ENCODE results near the gene LORICRIN.

Gene LORICRIN

DNA sequence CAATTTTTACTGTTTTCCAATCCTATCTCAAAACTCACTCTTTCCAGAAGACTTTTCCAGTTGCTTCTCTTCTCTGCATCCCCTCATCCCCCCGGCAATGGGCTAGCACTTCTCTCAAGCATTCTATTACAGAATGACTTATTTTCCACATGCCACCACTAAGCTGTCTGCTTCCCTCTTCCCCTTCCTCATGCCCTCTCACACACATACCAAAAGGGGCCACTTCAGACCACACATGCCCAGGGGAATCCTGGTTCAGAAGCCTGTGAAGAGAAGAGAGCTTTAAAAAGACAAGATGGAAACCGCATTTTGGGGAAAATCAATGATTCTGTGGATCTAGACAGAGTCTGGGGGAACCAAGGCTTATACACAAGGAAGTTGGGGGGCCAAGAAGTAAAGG, 8.4 kb upstream of the LORICRIN start:
- DNase-seq = no peak

DNA sequence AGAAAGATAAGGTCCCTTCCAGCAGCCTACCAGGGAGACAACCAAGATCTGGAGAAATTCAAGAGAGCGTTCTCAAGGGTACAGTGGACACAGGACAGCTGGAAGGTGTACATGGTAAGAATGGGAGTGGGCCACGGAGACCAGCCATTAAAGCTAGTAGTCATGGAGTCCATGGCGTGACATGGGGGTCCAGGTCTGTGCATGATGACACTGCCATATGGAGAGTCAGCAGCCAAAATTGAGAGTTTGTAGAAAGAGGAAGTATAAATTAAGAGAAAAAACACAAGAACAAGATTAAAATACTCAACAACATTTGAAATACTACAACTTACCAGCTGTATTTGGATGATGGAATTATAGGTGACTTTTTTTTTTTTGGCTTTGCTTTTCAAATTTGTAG, 7.9 kb upstream of the LORICRIN start:
- no peak for DNase-seq

DNA sequence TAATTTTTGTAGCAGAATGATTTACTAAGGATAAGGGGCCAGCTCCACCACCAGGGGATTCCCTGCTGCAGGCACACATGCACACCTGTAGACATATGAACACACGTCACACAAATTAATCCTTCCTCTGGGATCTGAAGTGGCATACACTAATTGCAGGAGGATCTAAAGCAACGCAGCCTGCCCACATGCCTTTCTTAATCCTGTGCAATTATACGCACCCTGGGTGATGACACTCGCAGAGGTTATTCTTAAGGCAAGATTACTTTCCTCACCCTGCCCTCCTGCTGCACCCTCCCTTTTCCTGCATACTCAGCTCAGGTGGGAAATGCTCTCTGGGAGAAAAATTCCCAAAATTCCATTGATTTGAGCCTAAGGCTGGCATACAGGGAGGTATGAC, 7.5 kb upstream of the LORICRIN start:
- no peak for DNase-seq

DNA sequence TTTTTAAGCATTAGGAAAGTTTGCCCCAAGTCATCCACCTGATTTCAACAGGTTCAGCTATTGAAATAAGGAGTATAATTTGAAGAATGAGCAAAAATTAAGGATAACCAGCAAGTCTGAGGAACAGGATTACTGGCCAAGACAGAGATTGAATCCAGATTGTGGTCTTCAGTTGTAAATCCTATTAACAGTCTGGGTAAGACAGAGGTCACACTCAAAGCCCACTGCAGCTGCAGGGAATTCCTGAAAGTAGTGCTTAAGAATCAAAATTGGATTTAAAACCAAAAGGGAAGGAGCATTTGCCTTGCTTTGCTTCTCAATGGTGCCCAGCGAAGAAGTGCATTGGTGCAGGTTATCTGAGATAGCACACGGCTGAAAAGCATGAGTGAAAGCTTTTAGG, 6.4 kb upstream of the LORICRIN start:
- no peak for DNase-seq

DNA sequence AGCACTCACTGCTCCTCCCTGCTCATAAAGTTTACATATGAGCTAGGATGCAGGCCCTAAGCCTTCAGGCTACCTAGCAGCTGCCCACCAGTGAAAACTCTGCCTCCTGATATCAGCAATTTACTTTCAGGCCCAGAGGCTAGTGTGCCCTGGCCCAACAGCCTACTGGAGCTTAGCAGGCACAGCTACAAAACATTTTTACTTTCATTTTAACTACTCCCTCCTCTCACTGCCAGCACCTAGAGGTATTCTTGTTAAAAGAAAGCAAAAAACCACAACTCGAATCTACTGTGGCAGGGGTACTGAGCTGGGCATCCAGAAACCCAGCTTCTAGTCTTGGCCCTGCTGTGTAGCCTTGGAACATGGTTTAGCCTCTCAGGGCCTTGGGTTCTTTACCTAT, 5.8 kb upstream of the LORICRIN start:
- no peak for DNase-seq

DNA sequence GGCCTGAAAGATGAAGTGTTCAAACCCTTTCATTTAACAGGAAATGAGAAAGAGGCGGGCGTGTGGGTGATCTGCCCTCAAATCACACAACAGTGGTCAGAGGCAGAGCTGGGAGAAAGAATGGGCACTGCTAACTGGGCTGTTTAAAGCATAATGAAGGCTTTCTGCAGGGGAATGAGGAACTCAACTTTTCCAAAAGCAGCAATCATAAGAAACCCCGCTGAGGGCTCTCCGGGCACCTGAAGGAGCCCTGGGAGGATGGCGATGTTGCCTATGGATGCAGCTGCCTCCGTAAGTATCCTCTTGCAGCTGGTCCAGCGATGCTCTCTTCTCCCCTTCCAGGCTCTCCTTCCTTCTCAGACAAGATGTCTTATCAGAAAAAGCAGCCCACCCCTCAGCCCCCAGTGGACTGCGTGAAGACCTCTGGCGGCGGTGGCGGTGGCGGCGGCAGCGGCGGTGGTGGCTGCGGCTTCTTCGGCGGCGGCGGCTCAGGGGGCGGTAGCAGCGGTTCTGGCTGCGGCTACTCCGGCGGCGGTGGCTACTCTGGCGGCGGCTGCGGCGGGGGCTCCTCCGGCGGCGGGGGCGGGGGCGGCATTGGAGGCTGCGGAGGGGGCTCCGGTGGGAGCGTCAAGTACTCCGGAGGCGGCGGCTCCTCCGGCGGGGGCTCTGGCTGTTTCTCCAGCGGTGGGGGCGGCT, 1.2 kb downstream of the LORICRIN start:
- peak; percentile 22 for DNase-seq

DNA sequence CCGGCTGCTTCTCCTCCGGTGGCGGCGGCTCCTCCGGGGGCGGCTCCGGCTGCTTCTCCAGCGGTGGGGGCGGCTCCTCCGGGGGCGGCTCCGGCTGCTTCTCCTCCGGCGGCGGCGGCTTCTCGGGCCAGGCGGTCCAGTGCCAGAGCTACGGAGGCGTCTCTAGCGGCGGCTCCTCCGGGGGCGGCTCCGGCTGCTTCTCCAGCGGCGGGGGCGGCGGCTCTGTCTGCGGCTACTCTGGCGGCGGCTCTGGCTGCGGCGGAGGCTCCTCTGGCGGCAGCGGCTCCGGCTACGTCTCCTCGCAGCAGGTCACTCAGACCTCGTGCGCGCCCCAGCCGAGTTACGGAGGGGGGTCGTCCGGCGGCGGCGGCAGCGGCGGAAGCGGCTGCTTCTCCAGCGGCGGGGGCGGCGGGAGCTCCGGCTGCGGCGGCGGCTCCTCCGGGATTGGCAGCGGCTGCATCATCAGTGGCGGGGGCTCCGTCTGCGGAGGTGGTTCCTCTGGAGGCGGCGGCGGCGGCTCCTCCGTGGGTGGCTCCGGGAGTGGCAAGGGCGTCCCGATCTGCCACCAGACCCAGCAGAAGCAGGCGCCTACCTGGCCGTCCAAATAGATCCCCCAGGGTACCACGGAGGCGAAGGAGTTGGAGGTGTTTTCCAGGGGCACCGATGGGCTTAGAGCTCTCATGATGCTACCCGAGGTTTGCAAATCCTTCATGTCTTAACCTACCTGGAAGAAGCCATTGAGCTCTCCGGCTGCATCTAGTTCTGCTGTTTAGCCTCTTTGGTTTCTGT, 2.0 kb downstream of the LORICRIN start:
- DNase-seq = peak; percentile 31

DNA sequence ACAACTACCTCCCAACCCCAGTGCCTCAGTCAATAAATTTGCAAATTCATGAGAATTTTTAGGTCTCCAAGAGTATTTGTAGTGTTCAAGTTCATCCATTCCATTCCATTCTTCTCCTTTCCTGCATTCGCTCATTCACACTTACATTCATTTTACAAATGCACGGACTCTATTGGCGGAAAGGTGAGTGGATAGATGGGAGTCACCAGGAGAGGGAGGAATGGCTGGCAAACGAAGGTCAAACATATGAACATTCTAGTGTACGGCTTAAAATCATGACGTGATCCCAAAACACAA, 2.5 kb downstream of the LORICRIN start:
- DNase-seq = no peak

DNA sequence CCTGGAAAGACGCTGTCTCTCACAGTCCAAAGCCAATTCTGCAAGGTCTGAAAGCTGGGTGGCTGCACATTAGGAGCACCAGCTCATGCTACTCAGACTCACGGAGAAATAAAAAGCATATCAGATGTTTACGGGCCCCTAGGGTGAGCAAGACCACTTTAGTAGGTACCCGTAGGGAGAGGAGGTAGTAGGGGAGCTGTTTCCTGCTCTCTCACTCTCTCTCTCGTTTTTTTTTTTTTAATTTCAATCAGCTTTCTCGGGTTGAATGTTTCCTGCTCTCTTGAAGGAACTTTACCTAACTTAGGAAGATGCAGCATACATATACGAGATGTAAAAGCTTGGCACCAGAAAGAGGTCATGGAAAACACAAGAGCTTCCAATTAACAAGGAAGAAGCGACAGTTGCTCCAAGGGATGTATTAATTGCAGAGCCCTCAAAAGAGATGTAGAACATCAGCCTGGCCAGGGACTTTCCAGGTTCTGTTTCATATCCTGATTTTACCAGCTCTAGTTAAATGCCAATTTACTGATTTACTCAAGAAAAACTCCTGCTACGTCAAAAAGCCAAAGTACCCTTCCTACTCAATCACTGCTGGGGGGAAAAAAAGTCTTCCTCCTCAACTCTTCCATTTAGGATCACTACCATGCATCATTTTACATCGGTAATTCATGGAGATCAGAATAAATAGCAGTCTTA, 3.1 kb downstream of the LORICRIN start:
- DNase-seq = no peak

DNA sequence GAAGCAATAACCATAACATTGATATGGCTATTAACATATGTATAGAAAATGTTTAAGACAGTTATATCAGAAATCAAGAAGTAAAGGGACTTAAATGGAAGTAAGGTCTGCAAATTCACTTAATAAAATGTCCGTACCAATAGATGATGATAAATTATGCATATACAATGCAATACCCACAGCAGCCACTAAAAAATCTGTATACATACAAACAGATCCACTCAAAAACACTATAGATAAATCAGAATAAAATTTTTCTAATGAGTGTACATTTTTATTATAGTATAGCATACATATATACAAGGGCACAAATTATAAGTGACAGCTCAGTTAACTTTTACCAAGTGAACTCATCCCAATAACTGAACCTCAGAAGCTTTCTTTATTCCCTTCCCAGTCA, 6.0 kb downstream of the LORICRIN start:
- DNase-seq = no peak

DNA sequence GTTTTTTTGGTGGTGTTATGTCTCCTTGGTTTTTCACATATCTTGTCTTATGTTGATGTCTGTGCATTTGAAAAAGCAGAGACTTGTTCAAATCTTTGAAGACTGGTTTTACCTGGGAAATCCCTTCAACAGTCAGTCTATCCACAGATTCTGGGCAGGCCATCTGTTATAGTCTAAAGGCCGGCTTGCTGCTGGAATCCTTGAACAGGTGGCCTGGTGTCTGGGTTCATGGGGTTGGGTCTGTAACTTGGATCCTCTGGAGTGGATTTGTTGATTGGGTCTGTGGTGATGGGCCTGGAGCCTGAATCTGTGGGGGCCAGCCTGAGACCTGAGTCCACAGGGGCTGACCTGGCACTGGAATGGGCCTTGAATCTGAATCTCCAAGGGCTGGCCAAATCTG, 12.2 kb downstream of the LORICRIN start:
- DNase-seq = no peak

DNA sequence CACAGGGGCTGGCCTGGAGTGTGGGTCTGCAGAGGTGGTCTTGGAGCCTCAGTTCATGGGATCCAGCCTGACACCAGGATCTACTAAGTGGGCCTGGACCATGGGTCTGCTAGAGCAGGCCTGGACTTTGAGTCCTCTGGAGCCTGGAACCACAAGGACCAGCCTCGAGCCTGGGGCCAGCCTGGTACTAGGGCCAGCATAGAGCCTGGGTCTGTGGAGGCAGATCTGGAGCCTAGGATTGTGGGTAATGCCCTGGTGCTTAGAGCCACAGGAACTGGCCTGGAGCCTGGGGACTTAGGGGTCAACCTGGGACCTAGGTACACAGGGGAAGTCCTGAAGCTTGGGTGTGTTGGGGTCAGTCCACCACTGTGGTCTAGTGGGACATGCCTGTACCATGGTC, 12.7 kb downstream of the LORICRIN start:
- no peak for DNase-seq

DNA sequence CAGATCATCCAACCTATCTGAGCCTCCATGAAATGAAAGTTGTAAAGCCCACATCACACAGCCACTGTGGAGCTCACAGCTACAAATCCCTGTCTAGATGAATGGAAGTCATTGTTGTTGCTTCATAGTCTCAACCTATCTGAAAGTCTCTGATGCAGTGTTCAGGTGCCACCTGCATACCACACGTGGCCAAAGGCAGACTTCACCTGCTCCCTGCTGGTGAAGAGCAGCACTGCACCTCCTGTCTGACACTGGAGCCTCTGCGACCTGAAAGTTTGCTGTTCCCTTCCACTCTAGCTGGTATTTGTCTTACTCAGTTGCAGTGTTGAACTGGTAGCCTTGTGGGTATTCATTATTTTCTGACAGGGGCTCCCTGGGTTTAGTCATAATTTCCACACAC, 18.4 kb downstream of the LORICRIN start:
- peak; percentile 50 for DNase-seq

DNA sequence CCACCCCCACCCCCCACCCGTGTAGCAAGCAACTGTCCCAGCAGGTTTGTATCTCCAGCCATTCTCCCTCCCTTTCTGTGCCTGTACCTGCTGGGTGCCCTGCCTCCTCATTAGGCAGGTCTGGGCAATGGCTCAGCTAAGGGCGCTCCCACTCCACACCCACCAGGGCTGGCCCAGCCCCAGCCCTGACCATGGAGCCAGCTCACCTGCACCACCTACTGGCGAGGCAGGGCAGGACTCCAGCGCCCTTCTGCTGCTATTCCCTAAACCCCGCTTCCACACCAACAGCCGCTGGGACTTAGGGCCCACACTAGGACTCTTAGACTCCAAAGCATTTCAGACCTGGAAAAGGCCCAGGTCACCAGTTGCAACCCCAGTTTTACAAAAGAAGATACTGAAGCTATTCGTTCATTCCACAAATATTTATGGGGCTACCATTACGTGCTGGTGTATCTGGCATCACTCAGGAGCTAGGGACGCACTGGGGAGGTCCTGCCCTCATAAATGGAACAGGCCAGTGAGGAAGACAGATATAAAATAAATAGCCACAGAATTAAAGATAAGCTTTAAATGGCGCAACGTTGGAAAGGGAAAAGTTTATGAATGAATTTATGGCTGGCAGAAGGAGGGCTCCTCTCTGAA, 29.3 kb downstream of the LORICRIN start:
- DNase-seq = no peak

DNA sequence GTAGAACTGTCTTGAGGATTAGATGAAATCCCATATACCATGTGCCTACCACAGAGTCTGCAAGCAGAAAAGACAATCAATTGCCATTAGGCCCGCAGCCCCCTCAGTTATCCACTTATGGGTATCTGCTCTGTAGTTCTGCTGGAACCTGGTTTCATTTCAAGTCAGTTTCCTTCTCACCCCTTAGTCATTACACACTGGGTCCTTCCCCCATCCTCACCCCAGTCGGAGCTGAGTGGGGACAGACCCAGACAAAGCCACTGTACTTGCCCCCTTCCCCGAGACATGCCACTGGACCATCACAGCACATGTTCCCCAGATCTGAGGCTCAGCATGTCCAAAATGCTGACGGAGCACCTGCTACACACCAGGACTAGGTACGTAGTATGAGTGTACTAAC, 32.0 kb downstream of the LORICRIN start:
- no peak for DNase-seq

DNA sequence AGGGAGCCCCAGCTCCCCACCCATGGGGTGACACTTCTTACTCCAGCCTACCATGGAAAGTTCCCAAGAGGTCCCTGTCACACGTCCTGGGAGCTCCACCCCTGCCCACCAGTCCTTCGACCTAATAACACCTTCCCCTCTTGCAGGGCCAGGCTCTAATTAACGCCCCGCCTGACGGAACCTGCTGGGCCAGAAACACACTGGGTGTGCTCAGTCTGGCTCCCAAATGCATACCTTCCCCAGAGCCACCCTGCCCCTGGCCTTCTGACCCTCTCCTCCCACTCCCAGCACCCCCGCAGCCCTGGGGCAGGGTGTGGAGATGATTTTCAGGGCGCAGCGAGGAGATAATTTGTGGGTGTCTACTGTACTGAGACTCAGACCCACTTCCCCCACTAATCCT, 32.7 kb downstream of the LORICRIN start:
- DNase-seq = no peak

DNA sequence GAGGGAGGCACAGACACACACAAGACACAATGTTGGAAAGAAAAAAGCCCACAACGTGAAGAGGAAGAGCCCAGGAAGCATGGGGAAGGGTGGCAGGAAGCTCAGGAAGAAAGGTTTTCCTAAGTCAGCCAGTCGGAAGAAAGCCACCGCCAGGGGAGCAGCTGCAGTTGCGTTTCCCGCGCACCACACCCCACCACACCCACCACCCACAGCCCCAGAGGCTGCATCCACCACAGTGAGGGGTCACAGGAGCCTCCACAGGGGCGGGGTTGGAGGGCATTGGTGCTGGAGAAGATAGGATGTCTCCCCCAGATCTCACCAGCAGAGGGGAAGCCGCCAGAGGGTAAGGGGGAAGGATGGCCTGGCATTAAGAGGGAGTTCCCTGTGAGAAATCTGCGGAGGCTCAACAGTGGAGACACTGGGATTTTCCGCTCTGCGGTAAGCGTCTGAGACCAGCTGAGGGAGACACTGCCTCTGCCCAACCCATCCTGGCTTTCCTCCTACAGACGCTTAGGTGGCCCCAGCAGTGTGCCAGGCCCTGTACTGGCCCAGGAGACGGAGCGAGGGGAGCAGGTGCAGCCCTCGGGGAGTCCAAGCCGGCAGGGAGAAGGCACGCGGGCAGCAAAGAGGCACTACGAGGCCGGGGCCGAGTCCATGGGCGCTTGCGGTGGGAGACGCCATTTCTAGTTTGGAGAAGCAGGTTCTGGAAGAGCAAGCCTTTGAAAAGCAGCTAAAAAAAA, 33.4 kb downstream of the LORICRIN start:
- DNase-seq = no peak

DNA sequence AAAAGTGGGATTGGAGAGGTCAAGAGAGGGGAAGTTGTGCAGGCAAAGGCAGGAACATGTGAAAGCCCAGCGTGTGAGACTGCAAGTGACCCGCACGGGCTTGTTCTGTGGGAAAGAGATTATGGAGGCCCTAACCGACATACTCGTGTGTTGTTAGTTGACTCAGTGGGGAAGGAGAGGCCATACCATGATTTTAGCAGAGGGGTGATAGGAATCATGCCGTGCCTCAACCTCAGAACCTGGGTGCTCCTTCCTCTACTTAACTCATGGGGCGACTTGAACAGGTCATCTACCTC, 33.9 kb downstream of the LORICRIN start:
- no peak for DNase-seq

DNA sequence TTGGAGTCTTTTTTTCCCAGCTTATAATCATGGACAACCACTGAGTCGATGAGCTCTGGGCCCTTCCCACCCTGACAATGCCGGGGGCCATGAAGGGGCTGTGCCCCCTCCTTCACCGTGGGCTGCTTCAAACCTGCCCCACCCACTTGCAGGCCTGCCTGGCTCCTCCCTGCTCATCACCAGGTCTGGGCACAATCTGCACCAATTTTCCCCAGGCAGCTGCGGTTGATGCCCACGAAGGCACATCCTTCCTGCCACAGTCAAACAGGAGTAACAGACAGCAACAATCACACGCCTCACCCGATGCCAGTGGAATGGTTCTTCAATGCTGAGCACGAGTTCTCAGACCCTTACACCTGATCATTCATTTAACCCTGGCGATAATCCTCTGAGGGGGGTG, 34.4 kb downstream of the LORICRIN start:
- DNase-seq = peak; percentile 25

DNA sequence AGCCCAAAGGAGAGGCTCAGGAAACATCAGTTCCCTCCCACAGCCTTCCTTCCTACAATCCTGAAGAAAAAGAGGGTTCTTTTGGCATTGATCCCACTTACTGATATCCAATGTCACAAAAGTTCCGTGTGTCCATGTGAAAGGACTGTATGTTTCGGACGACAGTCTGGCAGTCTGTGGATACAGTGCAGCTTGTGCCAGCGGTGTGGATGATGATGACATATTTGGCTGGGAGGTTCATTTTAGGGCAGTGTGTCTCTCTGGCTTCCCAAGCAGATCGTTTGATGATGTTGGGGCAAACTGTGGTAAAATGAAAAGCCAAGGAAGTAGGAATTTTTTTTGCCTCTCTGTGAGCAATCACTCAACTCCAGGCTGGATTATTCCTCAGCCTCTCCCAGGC, 42.8 kb downstream of the LORICRIN start:
- DNase-seq = no peak

DNA sequence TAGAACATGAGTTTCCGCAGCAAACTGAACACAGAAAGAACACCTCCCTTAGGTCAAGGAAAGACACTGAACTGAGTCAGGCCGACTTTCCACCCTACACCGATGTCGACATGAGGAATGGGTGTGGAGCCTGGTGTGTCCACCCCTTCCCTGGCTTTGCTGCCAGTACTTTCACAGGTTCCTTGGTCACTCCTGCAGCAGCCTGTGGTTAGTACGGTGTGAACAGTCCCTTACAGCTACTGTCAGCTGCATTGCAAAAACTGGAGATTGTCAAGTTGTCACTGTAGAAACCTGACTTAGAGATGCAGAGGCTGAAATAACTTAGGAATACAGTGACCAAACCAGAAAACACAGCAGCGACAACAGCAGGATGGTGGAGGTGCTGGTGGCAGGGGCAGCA, 46.2 kb downstream of the LORICRIN start:
- no peak for DNase-seq

DNA sequence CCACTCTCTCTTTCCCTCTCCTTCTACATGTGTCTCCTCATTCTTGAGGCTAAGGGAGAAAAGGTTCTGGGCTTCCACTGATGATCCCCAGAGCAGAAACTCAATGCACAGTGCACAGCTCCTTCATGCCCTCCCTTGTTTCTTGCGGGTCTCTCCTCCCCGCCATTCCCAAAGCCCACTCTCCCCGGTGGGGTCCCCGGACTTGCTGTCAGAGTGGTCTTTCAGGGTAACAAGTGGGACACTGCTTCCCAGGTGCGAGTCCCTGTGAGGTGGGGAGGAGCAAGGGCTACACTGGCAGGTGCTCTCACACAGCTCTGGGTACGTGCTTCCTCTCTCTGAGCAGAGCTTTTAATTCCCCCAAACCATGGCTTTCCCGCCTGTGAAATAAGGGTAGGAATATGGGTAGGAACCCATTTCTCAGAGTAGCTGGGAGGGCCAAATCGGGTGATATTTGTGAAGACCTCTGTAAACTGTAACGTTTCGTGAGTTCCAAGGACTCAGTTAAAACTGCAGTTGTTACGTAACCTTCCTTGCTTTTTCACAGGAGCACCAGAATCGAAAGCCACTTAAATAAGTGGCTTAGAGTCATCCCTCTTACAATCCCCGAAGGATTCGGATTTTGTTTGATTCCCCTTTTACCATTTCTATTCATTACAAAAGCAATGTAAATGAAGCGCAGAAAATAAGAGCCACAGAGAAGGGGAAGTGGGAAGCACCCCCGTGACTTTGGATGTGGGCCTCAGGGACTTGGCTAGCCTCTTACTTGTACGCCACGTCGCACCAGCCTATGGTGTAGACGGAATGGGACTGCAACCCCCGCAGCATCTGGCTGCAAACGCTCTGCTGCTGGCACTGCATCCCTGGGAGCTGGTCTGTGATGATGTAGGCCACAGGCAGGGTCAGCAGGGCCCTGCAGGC, 47.1 kb downstream of the LORICRIN start:
- no peak for DNase-seq

Data from CD4-positive, alpha-beta T cell treated with Interleukin-17A for 1 hour (primary cell).